HUES48 (cell line): ENCODE data around the gene PDE4D.

Experiments used
- H3K27ac ChIP-seq: one replicate; pipeline ENCODE4 v1.7.0; 2013; ENCODE audit warnings: low read depth, low read length, inconsistent platforms
- H3K27me3 ChIP-seq: 2 replicates; pipeline ENCODE4 v1.6.1; 2013; ENCODE audit warnings: mild to moderate bottlenecking, low read length; ENCODE audit not compliant: control insufficient read depth, insufficient read depth
- H3K36me3 ChIP-seq: 2 replicates; pipeline ENCODE4 v1.6.1; 2013; ENCODE audit warnings: low read length; ENCODE audit not compliant: control insufficient read depth, insufficient read depth
- H3K4me1 ChIP-seq: 2 replicates; pipeline ENCODE4 v1.6.1; 2013; ENCODE audit warnings: mild to moderate bottlenecking, low read length; ENCODE audit not compliant: control insufficient read depth, insufficient read depth
- H3K4me3 ChIP-seq: 2 replicates; pipeline ENCODE4 v1.5.1; 2013; ENCODE audit warnings: mild to moderate bottlenecking, low read depth, low read length
- H3K9ac ChIP-seq: 2 replicates; pipeline ENCODE4 v1.6.1; 2013; ENCODE audit warnings: mild to moderate bottlenecking, low read depth, low read length, moderate library complexity
- H3K9me3 ChIP-seq: 2 replicates; pipeline ENCODE4 v1.6.1; 2013; ENCODE audit warnings: low read length; ENCODE audit not compliant: control insufficient read depth, insufficient read depth

Gene PDE4D

GRCh38 chr5:59542306-59542705 is 351.2 kb downstream of the PDE4D start:
- no peak overlapping the region for H3K27ac ChIP-seq
- peaks cover 11% of the 10 kb centered on the region for H3K4me1 ChIP-seq
- no peaks in the 10 kb centered on the region for H3K9me3 ChIP-seq
- H3K4me3 ChIP-seq: no peak overlapping the region
- no peaks in the 10 kb centered on the region for H3K27me3 ChIP-seq
- no peaks in the 10 kb centered on the region for H3K36me3 ChIP-seq
- no peak overlapping the region for H3K9ac ChIP-seq

- H3K27ac ChIP-seq: no peak overlapping the region
- no peaks in the 10 kb centered on the region for H3K36me3 ChIP-seq
These were observed 353.2 kb downstream of the PDE4D start for GRCh38 chr5:59540366-59540765.

GRCh38 chr5:59538750-59539121 is 354.8 kb downstream of the PDE4D start:
- no peak overlapping the region for H3K9ac ChIP-seq
- no peak overlapping the region for H3K27ac ChIP-seq
- H3K36me3 ChIP-seq: no peaks in the 10 kb centered on the region
- H3K4me1 ChIP-seq: peaks cover 4% of the 10 kb centered on the region; the same call in 1 of the 2 replicates
- no peak overlapping the region for H3K4me3 ChIP-seq
- H3K9me3 ChIP-seq: no peaks in the 10 kb centered on the region
- H3K27me3 ChIP-seq: no peaks in the 10 kb centered on the region

More at GRCh38 chr5:59540366-59540765, 353.2 kb downstream of the PDE4D start:
- Histone ChIP-seq H3K4me1 (peaks cover 11% of the 10 kb centered on the region), H3K27me3 (no peaks in the 10 kb centered on the region), H3K9ac (no peak overlapping the region), H3K9me3 (no peaks in the 10 kb centered on the region), H3K4me3 (no peak overlapping the region)

GRCh38 chr5:59537961-59538749 is 355.4 kb downstream of the PDE4D start:
- Histone ChIP-seq H3K27me3 (no peaks in the 10 kb centered on the region), H3K9me3 (no peaks in the 10 kb centered on the region), H3K27ac (no peak overlapping the region), H3K9ac (no peak overlapping the region), H3K4me3 (no peak overlapping the region), H3K36me3 (no peaks in the 10 kb centered on the region), H3K4me1 (no peaks in the 10 kb centered on the region)

DNA sequence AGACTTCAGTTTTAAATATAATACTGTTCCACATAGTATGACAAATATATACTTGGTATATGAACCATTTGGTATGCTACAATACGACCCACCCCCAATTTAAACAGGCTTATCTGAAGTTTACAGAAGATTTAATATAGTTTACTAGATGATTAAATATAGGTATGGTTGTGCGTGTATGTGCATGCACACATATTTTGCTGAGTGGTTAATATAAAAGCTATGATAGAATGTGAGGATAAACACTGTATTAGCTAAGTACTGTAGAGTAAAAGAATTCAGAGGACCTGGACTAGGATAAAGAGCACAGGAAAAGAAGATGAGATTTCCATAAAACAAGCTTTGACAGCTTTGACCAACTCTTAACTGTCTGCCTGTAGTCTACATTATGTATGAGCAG is 356.7 kb downstream of the PDE4D start:
- H3K9ac ChIP-seq: no peak overlapping the region
- H3K27ac ChIP-seq: no peak overlapping the region
- H3K4me1 ChIP-seq: no peaks in the 10 kb centered on the region
- no peak overlapping the region for H3K4me3 ChIP-seq
- no peaks in the 10 kb centered on the region for H3K36me3 ChIP-seq
- H3K9me3 ChIP-seq: no peaks in the 10 kb centered on the region
- H3K27me3 ChIP-seq: no peaks in the 10 kb centered on the region

- H3K4me1 ChIP-seq: no peaks in the 10 kb centered on the region
- H3K9me3 ChIP-seq: no peaks in the 10 kb centered on the region
- H3K36me3 ChIP-seq: no peaks in the 10 kb centered on the region
- no peak overlapping the region for H3K4me3 ChIP-seq
- no peak overlapping the region for H3K9ac ChIP-seq
- no peaks in the 10 kb centered on the region for H3K27me3 ChIP-seq
- no peak overlapping the region for H3K27ac ChIP-seq
These were observed 358.0 kb downstream of the PDE4D start for GRCh38 chr5:59535561-59535960.

- Histone ChIP-seq H3K36me3 (no peaks in the 10 kb centered on the region), H3K4me1 (peaks cover 2% of the 10 kb centered on the region; the same call in 1 of the 2 replicates), H3K27me3 (no peaks in the 10 kb centered on the region), H3K9me3 (no peaks in the 10 kb centered on the region), H3K4me3 (no peak overlapping the region), H3K9ac (no peak overlapping the region), H3K27ac (no peak overlapping the region)
These were observed 359.8 kb downstream of the PDE4D start for GRCh38 chr5:59533730-59534108.

DNA sequence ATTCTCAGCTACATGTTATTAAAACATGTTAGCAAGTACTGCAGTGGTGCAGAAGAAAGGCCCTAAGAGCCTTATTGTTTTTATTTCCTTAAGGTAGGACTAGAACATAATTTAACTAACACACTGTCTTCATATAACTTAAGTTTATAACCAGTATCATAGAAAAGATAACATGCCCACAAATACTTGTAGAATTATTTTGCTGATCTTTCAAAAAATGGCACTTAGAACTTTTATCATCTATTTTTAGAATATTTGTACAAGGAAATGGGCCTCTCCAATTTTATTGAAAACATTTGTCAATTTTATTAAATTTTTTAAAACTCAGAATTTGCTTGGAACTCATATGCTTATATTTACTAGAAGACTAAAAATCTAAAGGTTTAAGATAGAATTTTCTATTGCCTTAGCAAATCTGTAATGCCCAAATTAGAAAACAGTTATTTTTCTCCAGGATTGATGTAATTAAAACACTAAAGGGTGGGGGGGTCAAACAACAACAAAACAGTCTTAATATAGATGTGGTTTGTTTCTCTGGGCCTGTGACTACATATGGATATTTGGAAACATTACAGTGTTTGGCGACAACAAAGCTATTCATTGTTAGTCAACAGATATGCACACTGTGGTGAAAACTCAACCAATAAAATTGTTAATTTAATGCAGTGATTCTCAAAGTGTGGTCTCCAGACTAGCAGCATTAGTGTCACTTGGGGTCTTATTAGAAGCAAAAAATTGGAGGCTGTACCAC is 360.4 kb downstream of the PDE4D start:
- no peak overlapping the region for H3K9ac ChIP-seq
- no peak overlapping the region for H3K4me3 ChIP-seq
- H3K27me3 ChIP-seq: no peaks in the 10 kb centered on the region
- H3K27ac ChIP-seq: no peak overlapping the region
- H3K4me1 ChIP-seq: peaks cover 7% of the 10 kb centered on the region
- H3K9me3 ChIP-seq: no peaks in the 10 kb centered on the region
- no peaks in the 10 kb centered on the region for H3K36me3 ChIP-seq

GRCh38 chr5:59529239-59529638 is 364.3 kb downstream of the PDE4D start:
- no peak overlapping the region for H3K27ac ChIP-seq

DNA sequence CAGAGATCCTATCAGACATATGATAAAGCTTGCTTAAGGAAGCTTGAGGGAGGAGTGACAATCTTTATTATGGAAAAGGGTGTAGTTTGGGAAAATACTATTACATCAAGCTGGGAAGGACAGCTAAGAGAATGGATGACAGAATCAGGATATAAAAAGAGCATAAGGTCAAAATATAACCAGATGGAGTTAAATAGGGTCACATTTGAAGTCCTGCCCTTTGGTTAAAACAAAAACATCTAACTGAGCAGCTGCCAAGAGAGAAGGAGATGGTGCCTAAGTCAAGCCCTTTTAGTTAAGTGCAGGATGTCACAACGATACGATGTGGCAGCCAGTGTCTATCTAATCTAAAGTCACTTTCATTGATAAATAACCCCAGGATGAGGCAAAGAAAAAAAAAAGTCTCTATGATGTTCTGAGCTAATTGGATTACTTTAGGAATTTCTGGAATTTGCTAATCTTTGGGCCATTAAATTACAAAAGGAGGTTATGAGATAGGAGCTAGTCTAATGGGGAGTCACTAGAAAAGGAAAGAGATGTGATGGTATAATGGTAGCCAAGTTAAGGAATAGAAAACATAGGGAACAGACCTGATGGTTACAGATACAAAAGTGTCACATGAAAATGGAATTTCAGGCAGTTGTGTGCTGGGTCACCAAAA is 365.2 kb downstream of the PDE4D start:
- H3K27ac ChIP-seq: no peak overlapping the region
- peaks cover 6% of the 10 kb centered on the region; the same call in 1 of the 2 replicates for H3K9me3 ChIP-seq
- no peak overlapping the region for H3K9ac ChIP-seq
- H3K4me3 ChIP-seq: no peak overlapping the region
- no peaks in the 10 kb centered on the region for H3K27me3 ChIP-seq
- peaks cover 10% of the 10 kb centered on the region for H3K4me1 ChIP-seq
- no peaks in the 10 kb centered on the region for H3K36me3 ChIP-seq

More at GRCh38 chr5:59529239-59529638, 364.3 kb downstream of the PDE4D start:
- Histone ChIP-seq H3K4me1 (peaks cover 10% of the 10 kb centered on the region), H3K9ac (no peak overlapping the region), H3K36me3 (no peaks in the 10 kb centered on the region), H3K27me3 (no peaks in the 10 kb centered on the region), H3K4me3 (no peak overlapping the region), H3K9me3 (no peaks in the 10 kb centered on the region)

DNA sequence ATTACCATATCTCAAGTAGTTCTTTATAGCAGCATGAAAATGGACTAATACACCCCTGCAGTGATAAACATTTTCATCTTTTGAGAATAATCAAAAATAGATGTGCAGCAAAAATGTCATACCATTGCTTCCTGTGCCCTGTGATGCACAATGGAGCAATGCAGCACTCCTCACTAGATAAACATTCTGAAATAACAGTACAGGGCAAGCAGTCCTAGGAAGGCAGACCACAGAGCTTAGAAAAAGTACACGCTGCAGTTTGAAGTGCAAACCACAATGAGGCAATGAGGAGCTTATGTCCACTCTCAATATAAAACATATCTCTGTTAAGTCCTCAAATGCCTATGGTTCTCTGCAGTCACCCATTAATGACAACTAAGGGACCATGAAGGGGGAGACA is 367.6 kb downstream of the PDE4D start:
- H3K4me1 ChIP-seq: peaks cover 10% of the 10 kb centered on the region
- peaks cover 6% of the 10 kb centered on the region; the same call in 1 of the 2 replicates for H3K9me3 ChIP-seq
- H3K4me3 ChIP-seq: no peak overlapping the region
- H3K27me3 ChIP-seq: no peaks in the 10 kb centered on the region
- H3K27ac ChIP-seq: no peak overlapping the region
- H3K9ac ChIP-seq: no peak overlapping the region
- no peaks in the 10 kb centered on the region for H3K36me3 ChIP-seq
